Activated T-helper 1 cell treated with anti-CD3 and anti-CD28 coated beads, Interleukin-2, amount 50 U/mL, for 16 hours (primary cell): ENCODE results near the gene MRGPRX4.

Experiments
- DNase-seq, 2 donors: peaks; one replicate each; pipeline ENCODE4 v3.0.0-alpha.2; 2020; ENCODE audit warnings: low read depth in 1 of 2, low spot score in 1 of 2

Gene MRGPRX4

DNA sequence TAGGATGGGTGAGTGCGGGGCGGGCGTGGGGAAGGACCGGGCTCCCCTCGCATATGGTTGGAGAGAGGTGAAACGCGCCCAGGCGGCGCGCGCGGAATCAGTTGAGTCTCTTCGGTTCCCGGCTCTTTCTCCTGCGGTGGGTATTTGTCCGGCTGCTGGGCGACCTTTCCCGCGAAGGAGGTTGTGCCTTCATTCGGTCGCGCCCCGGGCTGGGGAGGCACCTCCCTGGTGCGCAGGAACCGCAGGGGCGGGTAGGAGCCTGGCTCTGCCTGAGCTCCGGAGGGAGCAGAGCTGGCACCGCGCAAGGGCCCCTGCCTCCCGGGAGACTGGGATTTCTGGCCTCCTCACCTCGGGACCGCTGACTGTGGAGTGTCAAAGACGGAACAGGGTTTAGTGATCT is 36.4 kb downstream of the MRGPRX4 start:
- no peak for DNase-seq

DNA sequence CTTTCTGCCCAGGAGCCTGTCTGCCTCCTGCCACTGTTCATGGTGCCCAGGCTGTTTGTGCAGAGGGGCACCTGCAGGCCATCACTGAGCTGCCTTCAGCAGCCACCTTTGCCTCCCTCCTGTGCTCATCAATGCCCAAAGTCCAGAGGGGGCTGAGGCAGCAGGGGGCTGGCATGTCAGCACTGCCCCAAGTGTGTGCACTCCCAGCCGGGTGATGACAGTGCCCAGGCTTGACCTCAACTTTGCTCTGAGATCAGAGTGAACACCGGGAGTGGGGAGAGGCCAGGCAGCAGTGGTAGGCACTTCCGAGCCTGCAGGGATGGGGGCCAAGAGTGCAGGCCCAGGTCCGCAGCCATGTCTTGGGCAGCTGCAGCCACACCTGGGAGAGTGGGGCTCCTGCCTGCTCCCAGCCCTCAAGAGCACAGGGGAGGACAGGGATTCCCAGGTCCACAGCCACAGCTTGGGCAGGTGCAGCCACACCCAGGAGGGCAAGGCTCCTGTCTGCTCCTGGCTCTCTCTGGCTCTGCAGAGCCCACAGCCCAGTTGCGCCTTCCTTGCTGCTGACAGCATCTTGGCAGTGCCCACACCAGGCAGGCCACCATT is 48.7 kb downstream of the MRGPRX4 start:
- no peak for DNase-seq

DNA sequence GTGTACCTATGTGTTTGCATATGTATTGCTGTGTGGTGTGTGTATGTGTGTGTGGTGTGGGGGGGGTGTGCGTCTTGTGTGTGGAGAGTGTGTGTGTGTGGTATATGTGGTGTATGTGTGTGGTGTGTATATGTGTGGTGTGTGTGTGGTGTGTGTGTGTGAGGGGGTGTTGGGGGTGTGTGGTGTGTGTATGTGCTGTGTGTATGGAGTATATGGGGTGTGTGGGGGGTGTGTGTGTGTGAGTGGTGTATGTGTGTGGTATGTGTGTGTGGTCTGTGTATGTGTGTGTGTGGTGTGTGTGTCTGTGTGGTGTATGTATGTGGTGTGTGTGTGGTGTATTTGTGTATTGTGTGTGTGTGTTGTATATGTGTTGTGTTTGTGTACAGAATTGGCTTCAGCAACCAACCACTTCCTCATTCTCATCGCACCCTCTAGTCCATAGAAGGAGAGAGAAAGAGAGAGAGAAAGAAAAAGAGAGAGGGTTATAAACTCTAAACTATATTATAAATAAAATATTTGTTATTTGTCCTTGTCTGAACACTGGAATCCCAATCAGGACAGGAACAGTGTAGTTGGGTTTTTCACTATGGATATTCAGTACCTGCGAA is 50.3 kb downstream of the MRGPRX4 start:
- no peak for DNase-seq
